Activated B cell treated with CpG ODN at 0.5 μM for 24 hours (primary cell): ENCODE measurements around the gene COL18A1. TPM values are rescaled to one million over a fixed set of nuclear protein-coding genes. Genes with fewer than 3 reads are reported as not detected.

Source experiments
- ATAC-seq: fragments of 200-7000 bp; cut with Tn5 transposase; one replicate; pipeline ENCODE4 v1.10.0; 2021; ENCODE audit warnings: low read depth, mild to moderate bottlenecking, moderate library complexity
- CTCF ChIA-PET: fragments of 350-600 bp; sonication (Branson Sonifier 250); formaldehyde crosslinking; loops from one replicate; lab custom pipeline; 2021; ENCODE audit warnings: antibody characterized with exemption; lab: Charles Lee
- POLR2A ChIA-PET: fragments of 350-600 bp; sonication (Branson Sonifier 250); formaldehyde crosslinking; loops from one replicate; lab custom pipeline; 2021; ENCODE audit warnings: antibody characterized with exemption; lab: Charles Lee
- DNase-seq: peaks from one replicate; pipeline ENCODE4 v3.0.0; 2022
- H3K27ac Mint-ChIP-seq: one replicate; pipeline ENCODE4 v1.8.0; 2020; ENCODE audit warnings: mixed read lengths
- H3K27me3 Mint-ChIP-seq: one replicate; pipeline ENCODE4 v1.8.0; 2021; ENCODE audit warnings: mixed read lengths
- H3K36me3 Mint-ChIP-seq: one replicate; pipeline ENCODE4 v1.8.0; 2021; ENCODE audit warnings: low read depth, mixed read lengths
- H3K4me1 Mint-ChIP-seq: one replicate; pipeline ENCODE4 v1.8.0; 2021; ENCODE audit warnings: mixed read lengths
- H3K4me3 Mint-ChIP-seq: one replicate; pipeline ENCODE4 v1.8.0; 2020; ENCODE audit warnings: mild to moderate bottlenecking, mixed read lengths
- H3K9me3 Mint-ChIP-seq: one replicate; pipeline ENCODE4 v1.8.0; 2020; ENCODE audit warnings: mixed read lengths
- CTCF ChIP-seq: fragments of 200-600 bp; IDR thresholded peaks from one replicate; pipeline ENCODE4 v1.8.0; 2022; ENCODE audit warnings: antibody characterized with exemption, mild to moderate bottlenecking
- intact Hi-C: fragments of 100-400 bp; cut with micrococcal nuclease; formaldehyde crosslinking; loops from one replicate; pipeline ENCODE4 v1.15.1; 2024
- total RNA-seq: library from RNA; stranded (reverse); gene quantifications from 2 replicates; pipeline ENCODE4 v1.2.3, GENCODE V29; 2022

The COL18A1 gene
- total RNA-seq, 1 donor from 2014 or later, result 1.6 TPM

GRCh38 chr21:45386336-45386727 lies 18.6 kb upstream of the COL18A1 start:
- no peak for ATAC-seq

GRCh38 chr21:45386728-45387371 lies 18.1 kb upstream of the COL18A1 start:
- Mint-ChIP-seq H3K27ac (no peak overlapping the region), H3K36me3 (no peaks in the 10 kb centered on the region), H3K9me3 (peaks cover 2% of the 10 kb centered on the region), H3K4me1 (no peaks in the 10 kb centered on the region), H3K27me3 (peaks cover 14% of the 10 kb centered on the region), H3K4me3 (no peak overlapping the region)
- no peak for ATAC-seq
- TF ChIP-seq CTCF, result no peak
- ChIA-PET CTCF (no interaction called here), POLR2A (no interaction called here)
- intact Hi-C loops, result no loop called here
- DNase-seq, result no peak

More at GRCh38 chr21:45386336-45386727, 18.6 kb upstream of the COL18A1 start:
- Mint-ChIP-seq H3K36me3 (no peaks in the 10 kb centered on the region), H3K4me3 (no peak overlapping the region), H3K9me3 (peaks cover 2% of the 10 kb centered on the region), H3K4me1 (no peaks in the 10 kb centered on the region), H3K27me3 (peaks cover 9% of the 10 kb centered on the region), H3K27ac (no peak overlapping the region)
- CTCF ChIA-PET, result no interaction called here
- intact Hi-C loops, result no loop called here
- no peak for TF ChIP-seq CTCF
- DNase-seq, result no peak
- POLR2A ChIA-PET, result no interaction called here

GRCh38 chr21:45387506-45387905 lies 17.5 kb upstream of the COL18A1 start:
- Mint-ChIP-seq H3K4me1 (no peaks in the 10 kb centered on the region), H3K9me3 (peaks cover 2% of the 10 kb centered on the region), H3K27ac (no peak overlapping the region), H3K27me3 (peaks cover 17% of the 10 kb centered on the region), H3K36me3 (no peaks in the 10 kb centered on the region), H3K4me3 (no peak overlapping the region)
- intact Hi-C loops, result no loop called here
- ChIA-PET CTCF (no interaction called here), POLR2A (no interaction called here)
- ATAC-seq (no peak), DNase-seq (no peak)
- TF ChIP-seq CTCF, result no peak

GRCh38 chr21:45388011-45388521 lies 16.9 kb upstream of the COL18A1 start:
- ATAC-seq, result no peak
- TF ChIP-seq CTCF, result no peak
- H3K27ac Mint-ChIP-seq, result no peak overlapping the region
- peaks cover 12% of the 10 kb centered on the region for H3K27me3 Mint-ChIP-seq
- intact Hi-C loops, result no loop called here
- ChIA-PET POLR2A (no interaction called here), CTCF (no interaction called here)
- no peak overlapping the region for H3K4me3 Mint-ChIP-seq
- DNase-seq, result no peak
- no peaks in the 10 kb centered on the region for H3K4me1 Mint-ChIP-seq
- H3K9me3 Mint-ChIP-seq, result no peaks in the 10 kb centered on the region
- no peaks in the 10 kb centered on the region for H3K36me3 Mint-ChIP-seq

- Mint-ChIP-seq H3K9me3 (no peaks in the 10 kb centered on the region), H3K4me1 (no peaks in the 10 kb centered on the region), H3K27me3 (peaks cover 12% of the 10 kb centered on the region), H3K4me3 (no peak overlapping the region), H3K36me3 (no peaks in the 10 kb centered on the region), H3K27ac (no peak overlapping the region)
- no peak for ATAC-seq
- CTCF ChIA-PET, result no interaction called here
- POLR2A ChIA-PET, result no interaction called here
- intact Hi-C loops, result no loop called here
- TF ChIP-seq CTCF, result no peak
- DNase-seq, result no peak
These were observed 16.2 kb upstream of the COL18A1 start for GRCh38 chr21:45388611-45389296.
